Esophagus muscularis mucosa (tissue), 4 donors: ENCODE data around the gene LDLRAD1.

Source experiments
- CTCF ChIP-seq, 3 experiments: fragments of 200-600 bp in 2 of 3; fragments of 450-650 bp in 1 of 3; sonication (generic) in 2 of 3; IDR thresholded peaks; one replicate each; pipeline ENCODE4 v1.5.1; 2017 to 2019; ENCODE audit warnings: antibody characterized with exemption in 3 of 3, mild to moderate bottlenecking in 2 of 3, moderate library complexity in 1 of 3
- EP300 ChIP-seq: sonication (generic); formaldehyde crosslinking; IDR thresholded peaks from one replicate; pipeline ENCODE4 v1.6.1; 2017; ENCODE audit warnings: antibody characterized with exemption
- POLR2A ChIP-seq: fragments of 450-650 bp; IDR thresholded peaks from one replicate; pipeline ENCODE4 v1.6.1; 2017; ENCODE audit warnings: antibody characterized with exemption, moderate library complexity, mild to moderate bottlenecking, low read depth

- TF ChIP-seq CTCF (IDR thresholded peaks at IDR 0.05) = no peak
- no peak for TF ChIP-seq EP300
- TF ChIP-seq POLR2A = no peak
Observed at GRCh38 chr1:53966794-53967193, 51.2 kb downstream of the LDLRAD1 start.
